OCI-LY3 (cell line): ENCODE measurements around the gene CFAP58.

Experiments used
- H2AFZ ChIP-seq: fragments of 200-600, 300-600 bp; shearing (Covaris generic); 2 replicates; pipeline ENCODE4 v1.6.0; 2014; ENCODE audit warnings: antibody characterized with exemption, low read depth, low read length
- H3K27ac ChIP-seq: fragments of 200-600, 300-600 bp; sonication (generic); 2 replicates; pipeline ENCODE4 v1.5.1; 2014; ENCODE audit warnings: mild to moderate bottlenecking, low read length, moderate library complexity, mixed read lengths
- H3K27me3 ChIP-seq: fragments of 200-600, 300-600 bp; sonication (generic); 2 replicates; pipeline ENCODE4 v1.6.1; 2014; ENCODE audit warnings: low read depth, low read length, mixed read lengths
- H3K36me3 ChIP-seq: fragments of 200-600, 300-600 bp; sonication (generic); replicated peaks from 2 replicates; pipeline ENCODE3; 2014; ENCODE audit warnings: low read depth, low read length, mixed read lengths
- H3K4me1 ChIP-seq: fragments of 300-600, 200-600 bp; sonication (generic); 2 replicates; pipeline ENCODE4 v1.6.1; 2014; ENCODE audit warnings: low read length, mixed read lengths
- H3K4me2 ChIP-seq: fragments of 200-600, 300-600 bp; sonication (generic); 2 replicates; pipeline ENCODE4 v1.6.1; 2014; ENCODE audit warnings: low read length, mixed read lengths
- H3K4me3 ChIP-seq: fragments of 300-600, 200-600 bp; sonication (generic); 2 replicates; pipeline ENCODE4 v1.5.1; 2014; ENCODE audit warnings: antibody characterized with exemption, mild to moderate bottlenecking, low read length, moderate library complexity
- H3K79me2 ChIP-seq: fragments of 300-600, 200-600 bp; shearing (Covaris generic); 2 replicates; pipeline ENCODE4 v1.6.1; 2014; ENCODE audit warnings: mild to moderate bottlenecking, low read length, mixed read lengths
- H3K9ac ChIP-seq: fragments of 300-600, 200-600 bp; shearing (Covaris generic); 2 replicates; pipeline ENCODE4 v1.6.0; 2014; ENCODE audit warnings: mild to moderate bottlenecking, low read length, moderate library complexity
- H3K9me3 ChIP-seq: fragments of 200-600, 300-600 bp; shearing (Covaris generic); 2 replicates; pipeline ENCODE4 v1.6.1; 2014; ENCODE audit warnings: low read length, mixed read lengths; ENCODE audit not compliant: insufficient read depth
- H4K20me1 ChIP-seq: fragments of 200-600, 300-600 bp; sonication (generic); 2 replicates; pipeline ENCODE4 v1.6.1; 2016; ENCODE audit warnings: low read length, mixed read lengths; ENCODE audit not compliant: insufficient read depth
- EZH2phosphoT487 ChIP-seq: fragments of 200-600 bp; shearing (Covaris generic); IDR thresholded peaks from 2 replicates; pipeline ENCODE4 v1.6.1; 2018; ENCODE audit warnings: antibody characterized with exemption, mixed run types, low read depth
- TF ChIP-seq, protein P1 (sequence below): fragments of 200-600, 300-600 bp; sonication (generic); IDR thresholded peaks from 2 replicates; pipeline ENCODE4 v1.5.1; 2014; ENCODE audit warnings: antibody characterized with exemption, low read length, low read depth

Gene CFAP58

DNA sequence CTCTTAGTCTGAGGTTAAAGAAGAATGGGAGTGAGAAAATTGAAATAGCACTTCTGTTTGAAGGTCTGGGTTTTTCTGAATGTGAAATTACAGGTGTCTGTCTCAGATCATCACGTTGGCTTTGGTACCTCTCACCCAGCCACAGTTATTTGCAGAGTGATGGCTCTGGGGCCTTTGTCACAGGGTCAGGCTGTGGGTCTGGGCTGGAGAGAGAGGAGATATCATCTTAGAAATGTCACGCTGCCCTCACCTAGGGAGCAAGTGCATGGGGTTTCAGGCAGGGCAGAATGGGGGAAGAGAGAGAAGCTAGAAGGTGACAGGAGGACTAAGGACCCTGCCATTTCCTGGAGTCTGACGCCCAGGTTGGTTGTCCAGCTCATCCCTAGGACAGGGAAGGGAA is 127.2 kb downstream of the CFAP58 start:
- H3K4me2 ChIP-seq = no peak overlapping the region
- H3K36me3 ChIP-seq = no peaks in the 10 kb centered on the region
- H4K20me1 ChIP-seq = no peaks in the 10 kb centered on the region
- no peak overlapping the region for H2AFZ ChIP-seq
- no peaks in the 10 kb centered on the region for H3K4me1 ChIP-seq
- H3K9ac ChIP-seq = no peak overlapping the region
- no peak overlapping the region for H3K27ac ChIP-seq
- TF ChIP-seq EZH2phosphoT487 = no peak
- TF ChIP-seq, protein P1, sequence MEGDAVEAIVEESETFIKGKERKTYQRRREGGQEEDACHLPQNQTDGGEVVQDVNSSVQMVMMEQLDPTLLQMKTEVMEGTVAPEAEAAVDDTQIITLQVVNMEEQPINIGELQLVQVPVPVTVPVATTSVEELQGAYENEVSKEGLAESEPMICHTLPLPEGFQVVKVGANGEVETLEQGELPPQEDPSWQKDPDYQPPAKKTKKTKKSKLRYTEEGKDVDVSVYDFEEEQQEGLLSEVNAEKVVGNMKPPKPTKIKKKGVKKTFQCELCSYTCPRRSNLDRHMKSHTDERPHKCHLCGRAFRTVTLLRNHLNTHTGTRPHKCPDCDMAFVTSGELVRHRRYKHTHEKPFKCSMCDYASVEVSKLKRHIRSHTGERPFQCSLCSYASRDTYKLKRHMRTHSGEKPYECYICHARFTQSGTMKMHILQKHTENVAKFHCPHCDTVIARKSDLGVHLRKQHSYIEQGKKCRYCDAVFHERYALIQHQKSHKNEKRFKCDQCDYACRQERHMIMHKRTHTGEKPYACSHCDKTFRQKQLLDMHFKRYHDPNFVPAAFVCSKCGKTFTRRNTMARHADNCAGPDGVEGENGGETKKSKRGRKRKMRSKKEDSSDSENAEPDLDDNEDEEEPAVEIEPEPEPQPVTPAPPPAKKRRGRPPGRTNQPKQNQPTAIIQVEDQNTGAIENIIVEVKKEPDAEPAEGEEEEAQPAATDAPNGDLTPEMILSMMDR = no peak
- no peaks in the 10 kb centered on the region for H3K27me3 ChIP-seq
- no peaks in the 10 kb centered on the region for H3K79me2 ChIP-seq
- no peaks in the 10 kb centered on the region for H3K9me3 ChIP-seq
- H3K4me3 ChIP-seq = no peak overlapping the region

DNA sequence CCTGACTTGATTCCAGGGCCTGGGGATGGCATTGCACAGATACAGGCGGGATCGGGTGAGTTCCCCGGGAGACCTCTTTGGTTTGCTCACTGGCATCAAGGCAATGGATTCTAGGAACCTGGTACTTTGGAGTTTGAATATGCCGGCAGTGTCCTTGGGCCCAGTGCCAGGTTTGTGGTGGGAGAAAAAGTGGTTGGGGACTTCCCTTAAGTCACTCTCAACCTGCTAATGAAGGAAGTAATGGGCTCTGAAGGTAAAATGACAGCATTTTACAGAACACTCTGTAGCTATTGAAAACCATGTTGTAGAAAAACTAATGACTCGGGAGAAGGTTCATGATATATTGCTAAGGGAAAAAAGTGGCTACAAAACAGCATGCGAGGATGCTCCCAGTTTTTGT is 129.9 kb downstream of the CFAP58 start:
- no peaks in the 10 kb centered on the region for H3K9me3 ChIP-seq
- H3K79me2 ChIP-seq = no peaks in the 10 kb centered on the region
- H3K4me3 ChIP-seq = no peak overlapping the region
- no peaks in the 10 kb centered on the region for H3K4me1 ChIP-seq
- no peak overlapping the region for H3K9ac ChIP-seq
- H3K36me3 ChIP-seq = no peaks in the 10 kb centered on the region
- H3K27ac ChIP-seq = no peak overlapping the region
- H2AFZ ChIP-seq = no peak overlapping the region
- TF ChIP-seq, protein P1 = no peak
- TF ChIP-seq EZH2phosphoT487 = no peak
- H3K27me3 ChIP-seq = no peaks in the 10 kb centered on the region
- H3K4me2 ChIP-seq = no peak overlapping the region
- H4K20me1 ChIP-seq = no peaks in the 10 kb centered on the region

DNA sequence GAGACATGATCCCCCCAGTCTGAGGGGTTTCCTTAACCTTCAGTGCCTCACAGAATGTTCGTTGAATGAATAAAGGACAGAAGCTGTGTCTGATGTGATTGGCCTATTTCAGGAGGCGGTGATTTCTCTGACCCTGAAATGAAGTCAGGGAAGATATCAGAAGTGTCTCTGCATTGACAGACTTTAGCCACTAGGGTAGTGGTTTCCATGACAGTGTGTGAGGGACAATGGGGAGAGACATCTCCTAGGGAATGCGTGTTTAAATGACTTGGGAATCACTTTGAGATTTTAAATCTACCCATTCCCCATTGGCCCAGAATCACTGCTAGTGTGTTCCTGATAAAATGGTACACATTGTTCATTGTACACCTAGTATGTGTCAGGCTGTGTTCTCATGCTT is 132.0 kb downstream of the CFAP58 start:
- Histone ChIP-seq H3K4me2 (no peak overlapping the region), H3K9me3 (no peaks in the 10 kb centered on the region), H3K4me1 (no peaks in the 10 kb centered on the region), H3K27me3 (no peaks in the 10 kb centered on the region), H4K20me1 (no peaks in the 10 kb centered on the region), H3K4me3 (no peak overlapping the region), H2AFZ (no peak overlapping the region), H3K27ac (no peak overlapping the region), H3K9ac (no peak overlapping the region), H3K79me2 (no peaks in the 10 kb centered on the region), H3K36me3 (no peaks in the 10 kb centered on the region)
- no peak for TF ChIP-seq EZH2phosphoT487
- TF ChIP-seq, protein P1 = no peak

- Histone ChIP-seq H3K4me1 (no peaks in the 10 kb centered on the region), H3K27me3 (no peaks in the 10 kb centered on the region), H2AFZ (no peak overlapping the region), H4K20me1 (no peaks in the 10 kb centered on the region), H3K4me3 (no peak overlapping the region), H3K4me2 (no peak overlapping the region), H3K9ac (no peak overlapping the region), H3K36me3 (no peaks in the 10 kb centered on the region), H3K27ac (no peak overlapping the region), H3K9me3 (no peaks in the 10 kb centered on the region), H3K79me2 (no peaks in the 10 kb centered on the region)
- no peak for TF ChIP-seq EZH2phosphoT487
- TF ChIP-seq, protein P1 = no peak
Observed at GRCh38 chr10:104486803-104487202, 133.2 kb downstream of the CFAP58 start.
